ENCODE measurements around the gene ADARB1.

ADARB1 gene

GRCh38 chr21:45079351-45079750 lies 5.0 kb downstream of the ADARB1 start:
- no peak for DNase-seq

GRCh38 chr21:45080232-45080631 lies 5.9 kb downstream of the ADARB1 start:
- DNase-seq, result no peak

GRCh38 chr21:45080639-45081414 lies 6.4 kb downstream of the ADARB1 start:
- no peak for DNase-seq

GRCh38 chr21:45081636-45082035 lies 7.3 kb downstream of the ADARB1 start:
- no peak for DNase-seq

GRCh38 chr21:45082736-45083135 lies 8.4 kb downstream of the ADARB1 start:
- DNase-seq, result no peak

GRCh38 chr21:45084121-45084520 lies 9.7 kb downstream of the ADARB1 start:
- DNase-seq, result no peak

- DNase-seq, result no peak
Measured at GRCh38 chr21:45084881-45085536, 10.6 kb downstream of the ADARB1 start.

- DNase-seq, result no peak
Measured at GRCh38 chr21:45085700-45086099, 11.3 kb downstream of the ADARB1 start.

GRCh38 chr21:45086337-45086958 lies 12.1 kb downstream of the ADARB1 start:
- no peak for DNase-seq

- no peak for DNase-seq
Measured at GRCh38 chr21:45087022-45087823, 12.8 kb downstream of the ADARB1 start.

- DNase-seq, result no peak
Measured at GRCh38 chr21:45088116-45088515, 13.7 kb downstream of the ADARB1 start.

- no peak for DNase-seq
Measured at GRCh38 chr21:45088729-45089128, 14.3 kb downstream of the ADARB1 start.

- DNase-seq, result no peak
Measured at GRCh38 chr21:45089964-45090363, 15.6 kb downstream of the ADARB1 start.

GRCh38 chr21:45090966-45091365 lies 16.6 kb downstream of the ADARB1 start:
- DNase-seq, result no peak

GRCh38 chr21:45091550-45092322 lies 17.4 kb downstream of the ADARB1 start:
- DNase-seq, result no peak

GRCh38 chr21:45093035-45093532 lies 18.7 kb downstream of the ADARB1 start:
- no peak for DNase-seq

GRCh38 chr21:45094412-45094811 lies 20.0 kb downstream of the ADARB1 start:
- no peak for DNase-seq

- no peak for DNase-seq
Measured at GRCh38 chr21:45095505-45095904, 21.1 kb downstream of the ADARB1 start.

- no peak for DNase-seq
Measured at GRCh38 chr21:45096217-45096616, 21.8 kb downstream of the ADARB1 start.

GRCh38 chr21:45097827-45098387 lies 23.5 kb downstream of the ADARB1 start:
- DNase-seq, result no peak

GRCh38 chr21:45098867-45099266 lies 24.5 kb downstream of the ADARB1 start:
- no peak for DNase-seq

GRCh38 chr21:45099571-45099970 lies 25.2 kb downstream of the ADARB1 start:
- no peak for DNase-seq
